Parathyroid adenoma (tissue), 2 donors: ENCODE measurements around the gene CACNA1I.

Source experiments
- H2AFZ ChIP-seq: fragments of 300-600 bp; sonication (generic); one replicate; pipeline ENCODE4 v1.7.0; 2017; ENCODE audit warnings: antibody characterized with exemption, mild to moderate bottlenecking
- H3K27ac ChIP-seq: fragments of 300-600 bp; sonication (generic); one replicate; pipeline ENCODE4 v1.7.0; 2017
- H3K27me3 ChIP-seq: fragments of 300-600 bp; sonication (generic); one replicate; pipeline ENCODE4 v1.7.0; 2017; ENCODE audit warnings: low read length; ENCODE audit not compliant: control insufficient read depth, insufficient read depth
- H3K36me3 ChIP-seq: fragments of 300-600 bp; sonication (generic); one replicate; pipeline ENCODE4 v1.7.0; 2017; ENCODE audit warnings: low read length; ENCODE audit not compliant: control insufficient read depth, insufficient read depth
- H3K4me1 ChIP-seq: fragments of 300-600 bp; sonication (generic); one replicate; pipeline ENCODE4 v1.7.0; 2017; ENCODE audit warnings: control low read depth
- H3K4me2 ChIP-seq: fragments of 300-600 bp; sonication (generic); one replicate; pipeline ENCODE4 v1.7.0; 2017; ENCODE audit warnings: low read length
- H3K4me3 ChIP-seq: fragments of 300-600 bp; sonication (generic); one replicate; pipeline ENCODE4 v1.7.0; 2017; ENCODE audit warnings: low read depth, low read length
- H3K79me2 ChIP-seq: fragments of 300-600 bp; sonication (generic); one replicate; pipeline ENCODE4 v1.7.0; 2017; ENCODE audit warnings: control low read depth
- H3K9ac ChIP-seq: fragments of 300-600 bp; sonication (generic); one replicate; pipeline ENCODE4 v1.7.0; 2017; ENCODE audit warnings: mild to moderate bottlenecking
- H3K9me3 ChIP-seq: fragments of 300-600 bp; sonication (generic); one replicate; pipeline ENCODE4 v1.7.0; 2017; ENCODE audit warnings: low read length; ENCODE audit not compliant: control insufficient read depth
- TF ChIP-seq, protein P1 (sequence below): fragments of 300-600 bp; sonication (generic); IDR thresholded peaks from one replicate; pipeline ENCODE4 v1.7.0; 2017; ENCODE audit warnings: antibody characterized with exemption, mild to moderate bottlenecking
- donor health status: primary hyperparathyroidism.

Gene CACNA1I

GRCh38 chr22:39734866-39735265 lies 164.3 kb downstream of the CACNA1I start:
- no peak overlapping the region for H3K27ac ChIP-seq
- no peaks in the 10 kb centered on the region for H3K79me2 ChIP-seq
- no peak overlapping the region for H3K9ac ChIP-seq
- TF ChIP-seq, protein P1, sequence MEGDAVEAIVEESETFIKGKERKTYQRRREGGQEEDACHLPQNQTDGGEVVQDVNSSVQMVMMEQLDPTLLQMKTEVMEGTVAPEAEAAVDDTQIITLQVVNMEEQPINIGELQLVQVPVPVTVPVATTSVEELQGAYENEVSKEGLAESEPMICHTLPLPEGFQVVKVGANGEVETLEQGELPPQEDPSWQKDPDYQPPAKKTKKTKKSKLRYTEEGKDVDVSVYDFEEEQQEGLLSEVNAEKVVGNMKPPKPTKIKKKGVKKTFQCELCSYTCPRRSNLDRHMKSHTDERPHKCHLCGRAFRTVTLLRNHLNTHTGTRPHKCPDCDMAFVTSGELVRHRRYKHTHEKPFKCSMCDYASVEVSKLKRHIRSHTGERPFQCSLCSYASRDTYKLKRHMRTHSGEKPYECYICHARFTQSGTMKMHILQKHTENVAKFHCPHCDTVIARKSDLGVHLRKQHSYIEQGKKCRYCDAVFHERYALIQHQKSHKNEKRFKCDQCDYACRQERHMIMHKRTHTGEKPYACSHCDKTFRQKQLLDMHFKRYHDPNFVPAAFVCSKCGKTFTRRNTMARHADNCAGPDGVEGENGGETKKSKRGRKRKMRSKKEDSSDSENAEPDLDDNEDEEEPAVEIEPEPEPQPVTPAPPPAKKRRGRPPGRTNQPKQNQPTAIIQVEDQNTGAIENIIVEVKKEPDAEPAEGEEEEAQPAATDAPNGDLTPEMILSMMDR = no peak
- H2AFZ ChIP-seq = no peak overlapping the region
- no peak overlapping the region for H3K4me3 ChIP-seq
- no peak overlapping the region for H3K4me2 ChIP-seq
- no peaks in the 10 kb centered on the region for H3K36me3 ChIP-seq
- H3K9me3 ChIP-seq = no peaks in the 10 kb centered on the region
- H3K4me1 ChIP-seq = no peaks in the 10 kb centered on the region
- H3K27me3 ChIP-seq = no peaks in the 10 kb centered on the region

DNA sequence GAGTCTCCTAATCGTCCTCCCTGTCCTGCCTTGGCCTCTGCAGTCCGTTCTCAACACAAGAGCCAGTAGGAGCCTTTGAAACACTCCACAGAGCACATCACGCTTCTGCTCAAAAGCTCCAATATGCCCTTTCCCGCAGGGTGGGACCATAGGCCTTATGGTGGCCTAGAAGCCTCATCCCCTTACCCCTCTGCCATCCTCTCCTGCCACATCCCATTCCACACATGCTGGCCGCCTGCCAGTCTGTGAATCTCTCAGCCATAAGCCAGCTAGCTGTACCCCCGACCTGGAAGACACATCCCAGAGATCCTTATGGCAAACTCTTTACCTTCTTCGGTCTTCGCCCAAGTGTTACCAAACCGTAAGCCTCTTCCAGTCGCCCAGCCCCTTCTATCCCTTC lies 165.2 kb downstream of the CACNA1I start:
- H3K36me3 ChIP-seq = no peaks in the 10 kb centered on the region
- H3K4me2 ChIP-seq = no peak overlapping the region
- H3K27ac ChIP-seq = no peak overlapping the region
- H3K9ac ChIP-seq = no peak overlapping the region
- H2AFZ ChIP-seq = no peak overlapping the region
- H3K79me2 ChIP-seq = no peaks in the 10 kb centered on the region
- no peaks in the 10 kb centered on the region for H3K4me1 ChIP-seq
- H3K27me3 ChIP-seq = no peaks in the 10 kb centered on the region
- H3K9me3 ChIP-seq = no peaks in the 10 kb centered on the region
- no peak overlapping the region for H3K4me3 ChIP-seq
- TF ChIP-seq, protein P1 = no peak

DNA sequence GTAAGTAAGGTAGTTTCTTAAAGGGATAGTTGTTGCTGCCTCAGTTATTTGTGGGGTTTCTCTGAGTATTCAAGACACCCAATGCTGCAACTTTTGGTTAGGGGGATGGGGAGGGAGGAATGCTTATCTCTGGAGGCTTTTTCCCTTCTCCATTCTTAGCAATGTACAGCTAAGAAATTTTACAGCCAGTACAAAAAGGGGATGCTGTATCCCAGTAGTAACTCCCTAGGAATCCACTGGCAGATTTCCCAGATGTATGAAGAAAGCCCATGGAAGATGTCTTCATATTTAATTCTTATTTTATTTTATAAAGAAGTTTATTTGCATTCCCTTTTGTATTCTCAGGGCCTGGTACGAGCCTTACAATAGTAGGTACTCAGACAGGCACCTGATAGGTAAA lies 168.2 kb downstream of the CACNA1I start:
- H3K27me3 ChIP-seq = no peaks in the 10 kb centered on the region
- TF ChIP-seq, protein P1 = no peak
- H3K4me3 ChIP-seq = no peak overlapping the region

More for the DNA sequence above, 168.2 kb downstream of the CACNA1I start:
- no peaks in the 10 kb centered on the region for H3K36me3 ChIP-seq
- no peak overlapping the region for H3K27ac ChIP-seq
- H3K9me3 ChIP-seq = no peaks in the 10 kb centered on the region
- no peak overlapping the region for H3K9ac ChIP-seq
- H3K4me2 ChIP-seq = no peak overlapping the region
- no peaks in the 10 kb centered on the region for H3K4me1 ChIP-seq
- H3K79me2 ChIP-seq = no peaks in the 10 kb centered on the region
- H2AFZ ChIP-seq = no peak overlapping the region
